ENCODE results near the gene ZNF292.
"Not testable (repeated sequence)": the region's sequence is repeated elsewhere in the genome, so short reads cannot be mapped to it uniquely, and the experiment has no call there.

ZNF292 gene

DNA sequence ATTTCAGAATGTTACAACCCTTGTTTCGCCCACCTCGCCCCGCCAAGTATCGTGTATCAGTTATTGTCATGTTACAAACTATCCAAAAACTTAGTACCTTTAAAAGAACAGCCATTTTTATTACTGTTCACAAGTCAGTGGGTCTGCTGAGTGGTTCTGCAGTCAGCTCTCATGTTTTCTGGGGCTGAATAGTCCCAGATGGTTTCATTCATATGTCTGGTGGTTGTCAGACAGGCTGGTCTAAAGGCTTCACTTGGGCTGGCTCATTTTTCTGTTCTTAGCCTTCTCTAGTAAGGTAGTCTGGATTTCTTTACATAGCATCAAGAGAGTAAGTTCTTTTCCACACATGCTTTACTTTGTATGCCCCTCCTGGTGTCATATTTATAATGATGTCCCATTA is 8.6 kb downstream of the ZNF292 start:
- DNase-seq (ENCODE audit: low spot score) = no peak

DNA sequence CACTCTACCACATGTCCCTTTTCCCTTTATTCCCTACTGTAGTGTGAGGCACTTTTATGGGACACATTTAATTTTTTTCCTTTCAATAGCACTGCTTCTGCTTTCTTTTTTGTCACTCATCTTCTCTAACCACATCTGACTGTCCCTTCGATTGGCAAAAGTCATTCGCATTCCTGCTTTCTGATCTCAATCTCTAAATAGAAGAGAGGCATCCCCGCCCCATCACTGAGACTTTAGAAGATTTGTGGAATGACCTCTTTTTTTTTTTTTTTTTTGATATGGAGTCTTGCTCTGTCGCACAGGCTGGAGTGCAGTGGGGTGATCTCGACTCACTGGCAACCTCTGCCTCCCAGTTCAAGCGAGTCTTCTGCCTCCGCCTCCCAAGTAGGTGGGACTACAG is 9.1 kb downstream of the ZNF292 start:
- no peak for DNase-seq (ENCODE audit: low spot score)

DNA sequence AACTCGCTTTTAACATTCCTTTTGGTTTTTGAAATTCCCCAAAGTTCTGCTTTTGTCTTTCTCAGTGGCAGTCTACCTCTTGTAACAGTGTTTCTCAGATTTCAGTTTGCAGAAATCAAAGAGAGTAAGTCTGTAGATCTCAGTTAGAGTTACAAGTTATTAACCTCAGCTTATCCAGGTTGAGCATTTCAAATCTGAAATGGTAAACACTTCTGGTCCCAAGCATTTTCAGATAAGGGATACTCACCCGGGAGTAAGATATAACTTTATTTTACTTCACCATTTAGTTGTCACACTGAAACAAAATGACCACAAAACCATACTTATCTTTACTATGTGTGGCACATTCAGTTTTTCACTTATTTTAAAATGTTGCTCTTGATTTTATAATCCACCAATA is 9.8 kb downstream of the ZNF292 start:
- no peak for DNase-seq (ENCODE audit: low spot score)

DNA sequence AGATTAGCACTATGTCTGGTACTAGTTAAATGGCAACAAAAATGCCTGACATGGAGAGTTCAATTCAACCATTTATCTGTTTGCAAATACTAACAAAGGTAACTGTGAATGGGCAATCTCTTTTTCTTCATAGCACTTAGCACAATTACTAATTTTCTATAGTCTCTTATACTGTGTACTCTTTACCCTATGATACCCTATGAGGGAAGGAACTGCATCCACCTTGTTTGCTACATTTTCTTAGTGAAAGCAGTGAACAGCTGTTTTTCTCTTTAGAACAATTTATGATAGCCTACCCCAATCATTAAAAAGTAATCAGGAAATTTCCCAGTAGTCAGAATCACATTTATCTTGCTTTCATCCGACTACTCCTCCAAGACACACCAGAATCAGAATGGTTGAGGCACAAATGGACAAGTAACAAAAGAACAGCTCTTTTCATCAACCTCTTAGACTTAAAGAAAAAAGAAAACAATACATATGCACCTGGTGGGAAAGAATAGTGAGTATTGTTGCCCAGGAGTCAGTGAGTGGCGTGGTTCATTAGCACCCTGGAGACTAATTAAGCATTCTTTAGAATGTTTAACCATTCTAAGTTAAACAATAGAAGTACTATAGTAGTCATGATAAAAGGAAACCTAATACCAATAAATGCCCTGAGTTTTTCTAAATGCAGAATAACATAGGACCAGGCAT is 16.7 kb downstream of the ZNF292 start:
- no peak for DNase-seq (ENCODE audit: low spot score)

DNA sequence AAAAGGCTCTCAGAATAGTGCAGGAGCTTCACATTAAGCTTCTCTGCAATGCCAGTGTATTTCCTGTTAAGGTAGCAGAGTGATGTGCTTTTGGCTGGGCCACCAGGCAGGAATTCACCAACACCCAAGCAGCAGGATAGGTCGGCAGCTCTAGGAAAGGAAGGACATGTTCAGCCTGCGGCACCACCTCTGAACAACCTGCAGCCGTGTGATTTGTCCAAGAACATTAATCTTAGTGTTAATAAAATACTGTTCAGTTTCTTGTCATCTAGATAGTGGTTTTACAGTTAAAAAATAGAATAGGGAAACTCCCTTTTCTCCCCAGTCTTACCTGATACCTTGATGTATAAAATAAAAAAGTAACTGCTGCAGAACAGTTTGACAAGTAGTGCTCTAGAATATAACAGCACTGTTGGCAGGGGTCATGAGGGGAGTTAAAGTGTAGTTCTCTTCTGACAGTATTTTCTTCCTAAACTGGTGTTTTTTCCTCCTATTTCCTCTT is 18.8 kb downstream of the ZNF292 start:
- peak; percentile 33 for DNase-seq (ENCODE audit: low spot score)

DNA sequence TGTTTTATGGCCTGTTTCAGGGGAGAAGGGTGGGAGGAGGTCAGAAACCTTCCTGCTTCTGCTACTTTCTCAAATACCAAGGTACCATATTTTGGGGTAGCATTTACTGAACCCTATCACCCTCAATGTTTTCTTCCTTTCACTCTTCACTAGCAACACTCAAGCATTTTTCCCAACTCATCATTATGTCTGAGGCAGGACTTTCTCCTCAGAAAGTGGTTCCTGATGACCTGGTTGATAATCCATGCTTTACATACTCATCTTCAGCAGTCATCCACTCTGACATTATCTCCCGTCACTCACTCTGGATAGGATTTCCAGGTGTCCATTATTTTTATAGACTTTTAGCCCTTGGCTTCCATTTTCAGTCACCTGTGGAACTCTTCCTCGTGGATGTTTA is 21.1 kb downstream of the ZNF292 start:
- DNase-seq (ENCODE audit: low spot score) = no peak

DNA sequence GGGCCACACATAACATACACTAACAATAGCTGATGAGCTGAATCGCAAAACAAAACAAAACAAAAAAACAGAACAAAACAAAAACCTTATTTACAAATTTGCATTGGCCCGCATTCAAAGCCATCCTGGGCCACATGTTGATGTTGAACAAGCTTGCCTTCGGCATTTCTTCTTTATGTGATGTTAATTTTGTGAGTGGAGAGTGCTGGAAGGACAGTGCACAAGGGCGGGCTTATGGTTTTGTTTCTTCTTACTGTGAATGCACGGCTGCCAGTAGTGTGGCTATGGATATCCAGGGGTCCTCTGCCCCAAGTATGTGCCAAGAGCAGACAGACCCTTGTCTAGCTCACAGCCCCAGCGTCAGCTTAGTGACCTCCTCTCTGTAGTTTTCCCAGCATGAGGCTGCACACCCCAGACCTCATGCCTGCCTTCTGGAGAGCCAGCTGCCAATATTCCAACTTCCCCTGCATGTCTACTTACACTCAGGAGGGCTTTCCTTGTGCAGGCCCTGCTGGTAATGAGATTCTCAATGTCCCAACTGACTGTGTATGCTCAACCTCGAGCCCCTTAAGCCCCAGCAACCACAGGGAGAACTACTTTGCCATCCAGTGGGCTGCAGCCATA is 24.9 kb downstream of the ZNF292 start:
- no peak for DNase-seq (ENCODE audit: low spot score)

DNA sequence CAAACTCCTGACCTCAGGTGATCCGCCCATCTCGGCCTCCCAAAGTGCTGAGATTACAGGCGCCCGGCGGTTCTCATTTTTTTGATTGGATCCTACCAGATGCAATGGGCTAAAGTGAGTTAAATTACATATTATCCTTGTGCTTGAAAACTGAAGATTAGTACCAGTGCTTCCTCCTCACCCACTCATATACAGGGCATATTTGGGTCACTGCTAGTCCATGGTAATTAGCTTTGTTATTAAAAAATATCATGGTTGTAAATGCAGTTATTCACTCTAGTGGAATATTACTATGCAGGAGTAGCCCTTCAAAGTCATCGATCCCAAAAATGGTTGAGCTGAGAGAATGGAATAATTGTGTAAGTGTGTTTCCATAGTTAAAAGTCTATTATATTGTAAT is 26.5 kb downstream of the ZNF292 start:
- no peak for DNase-seq (ENCODE audit: low spot score)

DNA sequence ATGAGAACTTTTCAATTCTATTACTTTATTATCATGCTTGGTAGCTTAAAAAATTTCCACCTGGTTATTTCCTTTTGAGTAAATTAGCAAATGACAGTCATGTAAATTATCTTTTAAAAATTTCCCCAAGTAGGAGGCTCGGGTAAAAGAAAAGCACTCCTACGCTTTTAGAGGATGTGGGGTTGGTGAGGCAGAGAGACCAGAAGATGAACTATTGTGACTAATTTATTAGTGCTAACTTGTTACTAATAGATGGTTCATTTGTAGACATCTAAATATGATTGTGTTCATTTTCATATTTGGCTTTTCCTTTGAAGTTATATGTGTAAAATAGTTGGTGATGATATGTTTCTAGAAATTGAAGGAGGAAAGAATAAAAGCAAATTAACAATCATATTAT is 27.0 kb downstream of the ZNF292 start:
- DNase-seq (ENCODE audit: low spot score) = no peak

DNA sequence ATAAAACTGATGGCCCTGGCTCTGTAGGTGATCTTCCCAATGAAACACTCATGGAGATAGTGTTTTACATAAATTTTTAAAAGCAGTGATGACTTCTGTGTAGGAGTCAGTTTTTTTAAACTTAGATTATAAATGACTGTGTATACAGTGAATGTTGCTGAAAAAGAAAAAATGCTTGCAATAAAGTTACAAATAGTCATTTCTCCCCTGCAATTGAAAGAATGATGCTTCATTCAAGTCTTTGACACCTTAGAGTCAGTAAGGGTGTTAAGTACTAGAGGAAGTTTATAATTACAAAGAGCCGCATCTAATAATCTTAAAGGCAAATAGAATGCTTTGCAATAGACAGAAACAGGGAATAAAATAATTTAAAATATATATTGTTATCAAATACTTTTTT is 27.6 kb downstream of the ZNF292 start:
- DNase-seq (ENCODE audit: low spot score) = no peak

DNA sequence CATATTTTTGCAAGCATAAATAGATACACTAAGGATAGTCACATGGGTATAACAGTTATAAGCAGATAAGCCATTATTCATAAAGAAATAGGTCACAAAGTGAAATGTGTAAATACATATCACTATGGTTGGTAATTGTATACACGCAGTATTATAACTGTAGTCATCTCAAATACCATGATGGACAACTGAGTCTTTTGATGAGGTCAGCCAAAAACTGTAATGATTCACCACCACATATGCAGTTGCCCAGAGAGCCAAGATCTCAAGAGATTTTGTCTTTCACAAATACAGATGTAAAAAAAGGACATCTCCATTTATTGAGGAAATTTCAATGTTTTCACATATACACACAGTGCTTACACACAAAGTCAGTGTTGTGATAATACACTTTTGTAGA is 28.3 kb downstream of the ZNF292 start:
- peak; percentile 38 for DNase-seq (ENCODE audit: low spot score)

DNA sequence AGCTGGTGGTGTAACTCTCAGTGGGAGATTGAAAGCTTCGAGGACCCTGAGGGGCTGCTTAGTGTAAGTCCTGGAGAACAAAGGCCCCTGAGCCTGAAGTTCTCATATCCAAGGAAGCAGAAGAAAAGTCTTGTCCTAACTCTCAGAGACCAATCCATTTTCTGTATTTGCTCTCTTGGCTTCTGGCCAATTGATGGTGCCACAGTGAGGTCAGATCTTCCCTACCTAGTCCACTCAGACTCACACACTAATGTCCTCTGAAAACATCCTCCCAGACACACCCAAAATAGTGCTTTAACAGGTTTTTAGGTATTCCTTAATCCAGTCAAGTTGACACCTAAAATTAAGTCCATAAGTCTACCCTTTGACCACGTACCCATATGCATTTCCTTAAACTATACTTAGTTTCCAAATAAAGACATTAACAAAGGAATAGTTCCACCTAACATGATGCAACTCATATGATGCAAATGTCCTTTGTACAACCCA is 29.4 kb downstream of the ZNF292 start:
- DNase-seq (ENCODE audit: low spot score) = peak; percentile 10

DNA sequence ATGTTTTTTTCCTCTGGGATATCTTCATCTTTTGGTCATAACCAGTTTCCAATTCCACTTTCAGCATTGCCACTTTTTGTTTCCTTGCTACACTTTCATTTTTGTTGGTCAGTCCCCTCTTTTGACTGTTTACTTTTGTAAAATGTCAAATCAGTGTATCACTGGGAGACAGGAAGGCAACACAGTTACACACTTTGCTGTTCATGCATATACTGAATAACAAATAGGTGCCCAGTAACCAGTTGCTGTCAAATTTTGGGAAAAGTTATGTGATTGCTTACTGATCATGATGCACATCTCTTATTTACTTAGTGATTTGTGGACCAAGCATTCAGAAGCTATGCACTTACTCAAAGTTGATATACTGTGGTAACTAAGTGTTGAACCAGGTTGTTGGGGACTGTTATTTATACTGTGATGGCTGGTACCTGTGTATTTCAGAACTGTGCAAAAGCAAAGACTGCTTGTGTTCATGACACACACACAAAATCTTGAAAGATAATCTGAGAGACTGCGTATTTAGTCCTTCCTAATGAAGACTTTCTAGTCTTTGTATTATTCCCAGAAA is 41.0 kb downstream of the ZNF292 start:
- peak; percentile 32 for DNase-seq (ENCODE audit: low spot score)

DNA sequence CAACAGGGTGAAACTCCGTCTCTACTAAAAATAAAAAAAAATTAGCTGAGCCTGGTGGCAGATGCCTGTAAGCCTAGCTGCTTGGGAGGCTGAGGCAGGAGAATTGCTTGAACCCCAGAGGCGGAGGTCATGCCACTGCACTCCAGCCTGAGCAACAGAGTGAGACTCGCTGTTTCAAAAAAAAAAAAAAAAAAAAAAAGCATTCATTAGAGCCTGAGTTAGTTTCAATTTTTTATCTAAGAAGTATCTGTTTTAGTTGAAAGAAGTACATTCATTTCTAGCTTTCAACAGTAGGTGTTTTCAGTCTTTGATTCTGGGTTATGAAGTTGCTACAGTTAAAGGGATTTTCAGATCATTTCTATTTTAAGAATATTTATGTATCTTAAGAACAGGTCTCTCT is 42.2 kb downstream of the ZNF292 start:
- DNase-seq (ENCODE audit: low spot score) = no peak

DNA sequence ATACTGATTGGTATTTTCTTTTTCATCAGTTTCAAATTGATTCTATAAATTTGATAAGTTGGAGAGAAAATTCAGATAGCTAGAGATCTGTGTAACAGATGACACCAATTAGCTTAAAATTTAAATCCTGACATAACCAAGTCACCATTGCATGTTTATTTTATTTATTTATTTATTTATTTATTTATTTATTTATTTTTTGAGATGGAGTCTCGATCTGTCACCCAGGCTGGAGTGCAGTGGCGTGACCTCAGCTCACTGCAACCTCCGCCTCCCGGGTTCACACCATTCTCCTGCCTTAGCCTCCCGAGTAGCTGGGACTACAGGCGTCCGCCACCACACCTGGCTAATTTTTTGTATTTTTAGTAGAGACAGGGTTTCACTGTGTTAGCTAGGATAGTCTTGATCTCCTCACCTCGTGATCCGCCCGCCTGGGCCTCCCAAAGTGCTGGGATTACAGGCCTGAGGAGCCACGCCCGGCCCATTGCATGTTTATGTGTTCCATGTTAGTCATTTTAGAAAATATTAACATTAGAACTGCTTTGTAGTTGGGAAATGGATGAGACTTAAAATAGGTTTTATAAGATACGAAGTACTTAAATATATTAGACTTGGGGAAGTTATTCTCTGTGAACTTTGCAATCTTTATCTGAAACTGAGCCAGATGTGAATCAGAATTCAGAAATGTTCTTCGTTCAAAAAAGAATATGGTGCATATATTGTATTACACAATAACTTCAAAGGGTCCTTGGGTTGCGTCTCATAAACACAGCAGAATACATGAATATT is 42.9 kb downstream of the ZNF292 start:
- not testable (repeated sequence) for DNase-seq (ENCODE audit: low spot score)

DNA sequence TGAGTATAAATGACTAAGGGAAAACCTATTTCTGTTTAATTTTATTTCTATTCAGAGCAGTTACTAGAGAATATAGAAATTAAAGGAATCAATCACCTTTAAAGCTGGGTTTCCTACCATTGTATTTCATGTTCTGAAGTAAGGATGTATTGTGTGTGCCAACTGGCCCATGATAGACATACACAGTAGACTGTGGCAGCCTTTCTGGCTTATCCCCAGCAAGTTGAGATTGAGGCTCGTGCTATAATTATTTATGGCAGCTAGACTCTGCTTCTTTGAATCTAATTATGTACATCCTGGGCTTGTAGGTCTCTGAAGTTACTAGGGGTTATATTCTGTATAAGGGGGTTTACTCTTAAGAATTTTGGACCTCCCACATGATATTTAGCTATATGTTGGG is 44.4 kb downstream of the ZNF292 start:
- no peak for DNase-seq (ENCODE audit: low spot score)

DNA sequence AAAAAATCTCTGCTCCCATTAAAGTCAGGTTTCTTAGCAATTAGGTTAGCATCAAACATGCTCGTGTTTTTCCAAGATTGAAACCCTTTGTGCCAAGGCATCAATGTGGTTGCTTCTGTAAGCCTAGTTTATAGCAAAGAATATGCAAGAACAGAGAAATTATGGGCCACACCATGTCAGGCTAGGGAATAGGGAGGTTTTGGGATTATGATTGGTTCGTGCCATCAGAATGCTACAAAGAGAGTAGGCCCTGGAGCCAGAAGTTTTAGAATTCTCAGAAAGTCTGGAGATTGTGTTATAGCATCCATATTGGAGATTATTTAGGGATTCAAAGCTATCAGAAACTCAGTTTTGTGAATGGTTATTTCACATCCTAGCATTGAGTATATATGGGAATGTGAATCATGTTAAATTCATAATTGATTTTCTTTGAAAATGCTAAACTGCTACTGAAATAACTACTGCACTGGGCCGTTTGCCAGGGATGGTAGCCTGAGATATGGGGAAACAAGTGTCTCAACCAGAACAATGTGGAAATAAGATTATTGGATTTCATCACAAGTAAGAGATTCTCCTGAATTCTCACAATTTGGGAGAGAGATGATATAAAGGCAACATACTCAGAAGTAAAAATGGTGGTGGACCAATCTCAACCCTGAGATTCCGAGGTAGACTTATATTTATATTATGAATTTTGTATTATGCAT is 45.3 kb downstream of the ZNF292 start:
- DNase-seq (ENCODE audit: low spot score) = no peak

DNA sequence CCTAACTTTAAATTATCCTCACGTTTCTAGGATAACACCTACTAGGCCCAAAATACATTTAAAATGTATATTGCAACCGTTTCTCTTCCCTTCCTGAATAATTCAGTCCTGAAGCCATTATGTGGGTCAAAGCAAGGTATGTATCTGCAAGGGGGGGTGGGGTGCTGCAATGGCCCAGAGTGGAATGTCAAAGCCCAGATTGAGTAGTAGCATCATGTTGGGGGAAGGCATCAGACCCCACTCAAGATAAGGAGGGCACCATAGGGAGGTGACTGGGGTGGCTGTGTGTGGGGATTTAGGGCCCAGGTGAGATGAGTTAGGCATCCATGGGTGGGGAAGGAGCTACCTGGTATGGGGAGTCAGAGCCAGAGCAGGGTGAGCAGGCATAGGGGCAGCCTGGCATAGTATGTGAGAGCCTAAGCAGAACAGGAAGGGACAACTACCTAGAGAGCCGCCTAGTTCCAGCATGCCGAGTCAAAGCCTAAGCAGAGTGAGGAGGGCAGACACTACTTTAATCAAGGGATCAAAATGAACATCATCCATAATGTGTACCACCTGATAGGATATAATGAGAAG is 48.2 kb downstream of the ZNF292 start:
- no peak for DNase-seq (ENCODE audit: low spot score)

DNA sequence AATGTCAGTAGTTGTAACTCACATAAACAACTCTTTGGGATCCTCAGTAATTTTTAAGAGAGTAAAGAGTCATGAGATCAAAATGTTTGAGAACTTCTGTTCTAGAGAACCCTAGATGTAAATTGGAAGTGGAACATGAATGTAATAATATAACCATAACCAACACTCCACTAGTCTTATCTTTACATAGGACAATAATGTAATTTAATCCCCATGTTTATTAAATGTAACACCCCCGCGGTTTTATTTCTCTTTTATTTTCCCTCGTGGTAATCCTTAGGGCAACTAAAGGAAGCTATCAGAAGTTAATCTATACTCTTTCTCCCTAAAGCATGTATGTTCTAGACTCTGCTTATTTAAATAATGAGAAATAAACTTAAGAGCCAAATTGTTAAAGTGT is 54.4 kb downstream of the ZNF292 start:
- no peak for DNase-seq (ENCODE audit: low spot score)

DNA sequence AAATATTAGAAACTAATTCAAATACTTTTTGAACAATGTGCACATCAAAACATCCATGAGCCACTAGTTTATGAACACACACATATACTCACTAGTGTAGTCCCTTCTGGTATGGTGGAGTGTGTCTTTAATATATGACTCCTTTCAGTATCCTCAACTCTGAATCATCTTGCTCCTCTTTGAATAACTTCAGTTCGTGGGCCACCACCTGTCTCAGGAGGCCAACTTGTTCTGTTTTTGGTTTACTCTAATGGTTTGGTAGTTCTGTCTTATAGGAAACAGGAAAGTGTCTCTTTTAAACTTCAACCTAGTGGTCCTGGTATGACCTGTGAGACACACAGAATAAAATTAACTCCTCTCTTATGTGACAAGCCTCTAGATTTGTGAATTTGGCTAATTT is 55.6 kb downstream of the ZNF292 start:
- peak; percentile 29 for DNase-seq (ENCODE audit: low spot score)

DNA sequence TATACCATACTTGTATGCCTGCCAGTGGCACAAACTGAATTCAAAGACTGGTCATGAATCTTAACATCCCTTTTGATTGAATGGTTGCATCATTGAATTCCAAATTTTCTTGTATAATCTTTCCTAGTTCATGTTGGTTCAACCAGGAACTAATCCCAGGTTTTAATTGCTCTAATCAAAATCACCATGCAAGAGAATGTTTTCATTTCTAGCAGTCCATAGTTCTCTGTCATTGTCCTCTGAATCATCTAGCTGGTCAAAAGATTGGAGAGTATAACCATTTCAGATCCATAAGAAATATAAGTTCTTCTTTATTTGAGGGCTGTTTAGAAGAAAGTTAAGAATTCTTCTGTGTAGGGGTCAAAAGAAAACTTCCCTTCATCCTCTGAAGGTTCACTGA is 57.2 kb downstream of the ZNF292 start:
- DNase-seq (ENCODE audit: low spot score) = peak; percentile 3

DNA sequence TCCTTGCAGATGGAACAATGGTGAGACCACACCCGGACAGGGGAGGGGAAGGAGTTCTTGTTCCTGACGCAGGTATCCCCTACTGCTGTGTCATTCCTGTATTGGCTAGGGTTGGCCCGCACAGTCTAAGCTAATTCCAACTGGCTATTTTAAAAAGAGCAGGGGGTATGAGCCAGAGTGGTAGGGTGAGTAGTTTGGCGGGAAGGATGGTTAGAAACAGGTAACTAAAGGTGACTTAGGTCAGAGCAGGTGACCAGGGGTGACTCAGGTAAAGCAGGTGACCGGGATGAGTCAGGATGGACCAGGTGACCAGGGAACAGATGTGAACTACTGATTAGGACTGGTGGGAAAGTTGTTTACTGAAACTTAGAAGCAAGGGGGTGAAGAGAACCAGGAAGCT is 58.0 kb downstream of the ZNF292 start:
- DNase-seq (ENCODE audit: low spot score) = peak; percentile 74
